Testis (tissue), 3 donors: Measurements from ENCODE around the gene CYB561A3. TPM values are rescaled to one million over a fixed set of nuclear protein-coding genes. Genes with fewer than 3 reads are reported as not detected.

Experiments
- DNase-seq: peaks from one replicate; pipeline ENCODE4 v3.0.0-alpha.2; 2019
- H3K27ac ChIP-seq, 2 donors: fragments of 200-600 bp; sonication (generic); one replicate each; pipeline ENCODE4 v1.5.1; 2019
- H3K27me3 ChIP-seq: fragments of 200-600 bp; sonication (generic); one replicate; pipeline ENCODE4 v1.5.1; 2019
- H3K36me3 ChIP-seq: fragments of 200-600 bp; sonication (generic); one replicate; pipeline ENCODE4 v1.5.1; 2017; ENCODE audit warnings: low read depth; ENCODE audit errors: missing control alignments
- H3K4me1 ChIP-seq: fragments of 200-600 bp; sonication (generic); one replicate; pipeline ENCODE4 v1.5.1; 2019
- H3K4me3 ChIP-seq, 2 donors: fragments of 200-600 bp; sonication (generic); one replicate each; pipeline ENCODE4 v1.5.1; 2017 to 2019
- H3K9me3 ChIP-seq: fragments of 200-600 bp; sonication (generic); one replicate; pipeline ENCODE4 v1.5.1; 2017
- POLR2A ChIP-seq: fragments of 450-650 bp; IDR thresholded peaks from one replicate; pipeline ENCODE4 v1.6.1; 2017; ENCODE audit warnings: antibody characterized with exemption, mild to moderate bottlenecking, moderate library complexity
- WGBS, 2 donors: methylation state at CpG; one replicate each; pipeline ENCODE4 v1.1.5; 2018; 5-methylcytosine and 5-hydroxymethylcytosine counted together
- intact Hi-C: fragments of 100-400 bp; cut with DNase I; formaldehyde crosslinking; loops from one replicate; pipeline ENCODE4 v1.15.1; 2023; ENCODE audit warnings: low total_unique reads
- polyA plus RNA-seq: library from polyadenylated mRNA; stranded (reverse); fragments of 350-450 nt; fragmentation: Illumina TruSeq; extraction: RNeasy Lipid Tissue Mini Kit (QIAGEN cat#74804); gene quantifications from one replicate; pipeline ENCODE4 v1.2.3, GENCODE V29; 2014; ENCODE audit warnings: low read depth, low replicate concordance; ENCODE audit not compliant: insufficient read depth
- total RNA-seq, 2 donors: library from RNA; depleted of rRNA; stranded (reverse); fragments of >200 nt; gene quantifications; one replicate each; pipeline ENCODE4 v1.2.3, GENCODE V29; 2016
- TF ChIP-seq, protein P1 (sequence below), 3 experiments: fragments of 450-650 bp in 2 of 3; fragments of 200-600 bp in 1 of 3; sonication (generic) in 1 of 3; IDR thresholded peaks; one replicate each; pipeline ENCODE4 v1.5.1; 2016 to 2019; ENCODE audit warnings: antibody characterized with exemption in 3 of 3, mild to moderate bottlenecking in 2 of 3, moderate library complexity in 1 of 3

The CYB561A3 gene
- total and polyA plus RNA-seq, 3 donors from 2014 or later = 39.8 to 55.8 (median 41.7) TPM

DNA sequence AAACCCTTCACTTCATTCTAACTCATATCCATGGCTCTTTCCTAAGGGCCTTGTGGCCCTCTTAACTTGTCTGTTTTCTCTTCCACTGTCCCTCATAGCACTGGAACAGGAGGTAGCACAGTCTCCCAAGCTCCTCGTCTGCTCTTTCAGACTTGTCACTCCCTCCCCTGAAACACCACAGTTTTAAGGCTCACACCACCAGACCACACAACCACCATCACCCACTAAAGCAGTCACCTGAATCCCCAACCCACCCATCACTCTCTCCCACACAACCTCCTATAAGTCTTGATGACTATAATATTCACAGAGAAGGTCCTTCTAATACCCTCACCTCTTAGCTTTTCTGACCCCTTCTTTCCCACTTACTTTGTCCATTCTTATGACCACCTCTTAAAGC lies 55.5 kb downstream of the CYB561A3 start:
- H3K27ac ChIP-seq = no peak overlapping the region
- H3K4me1 ChIP-seq = no peaks in the 10 kb centered on the region
- no peak for DNase-seq
- H3K36me3 ChIP-seq = no peaks in the 10 kb centered on the region
- intact Hi-C loops = no loop called here
- no peaks in the 10 kb centered on the region for H3K27me3 ChIP-seq
- H3K9me3 ChIP-seq = no peaks in the 10 kb centered on the region
- no peak overlapping the region for H3K4me3 ChIP-seq
- 82 to 87% methylated on average over 1 of the region's 1 CpG for WGBS, 2 donors
- no peak for TF ChIP-seq POLR2A
- TF ChIP-seq, protein P1, sequence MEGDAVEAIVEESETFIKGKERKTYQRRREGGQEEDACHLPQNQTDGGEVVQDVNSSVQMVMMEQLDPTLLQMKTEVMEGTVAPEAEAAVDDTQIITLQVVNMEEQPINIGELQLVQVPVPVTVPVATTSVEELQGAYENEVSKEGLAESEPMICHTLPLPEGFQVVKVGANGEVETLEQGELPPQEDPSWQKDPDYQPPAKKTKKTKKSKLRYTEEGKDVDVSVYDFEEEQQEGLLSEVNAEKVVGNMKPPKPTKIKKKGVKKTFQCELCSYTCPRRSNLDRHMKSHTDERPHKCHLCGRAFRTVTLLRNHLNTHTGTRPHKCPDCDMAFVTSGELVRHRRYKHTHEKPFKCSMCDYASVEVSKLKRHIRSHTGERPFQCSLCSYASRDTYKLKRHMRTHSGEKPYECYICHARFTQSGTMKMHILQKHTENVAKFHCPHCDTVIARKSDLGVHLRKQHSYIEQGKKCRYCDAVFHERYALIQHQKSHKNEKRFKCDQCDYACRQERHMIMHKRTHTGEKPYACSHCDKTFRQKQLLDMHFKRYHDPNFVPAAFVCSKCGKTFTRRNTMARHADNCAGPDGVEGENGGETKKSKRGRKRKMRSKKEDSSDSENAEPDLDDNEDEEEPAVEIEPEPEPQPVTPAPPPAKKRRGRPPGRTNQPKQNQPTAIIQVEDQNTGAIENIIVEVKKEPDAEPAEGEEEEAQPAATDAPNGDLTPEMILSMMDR (IDR thresholded peaks at IDR 0.05) = no peak

DNA sequence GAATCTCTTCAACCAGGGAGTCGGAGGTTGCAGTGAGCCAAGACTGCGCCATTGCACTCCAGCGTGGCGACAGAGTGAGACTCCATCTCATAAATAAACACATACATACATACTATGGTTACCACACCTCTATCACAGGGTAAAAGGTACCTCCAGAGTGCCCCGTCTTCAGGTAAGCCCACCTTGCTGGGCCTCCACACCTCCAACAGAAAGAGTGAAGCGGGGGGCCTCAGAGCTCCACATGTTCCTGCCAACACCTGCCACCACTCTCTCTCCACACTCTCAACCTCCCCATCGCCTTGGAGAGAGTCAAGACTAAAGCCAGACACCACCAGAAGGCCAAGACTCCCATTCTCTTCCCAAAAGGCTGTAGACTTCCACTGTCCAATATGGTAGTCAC lies 56.3 kb downstream of the CYB561A3 start:
- no peaks in the 10 kb centered on the region for H3K4me1 ChIP-seq
- no peaks in the 10 kb centered on the region for H3K36me3 ChIP-seq
- TF ChIP-seq, protein P1 (IDR thresholded peaks at IDR 0.05) = no peak
- no peak for TF ChIP-seq POLR2A
- DNase-seq = no peak
- WGBS, 2 donors = 97% methylated on average over 7 of the region's 7 CpGs
- H3K9me3 ChIP-seq = no peaks in the 10 kb centered on the region
- H3K27ac ChIP-seq = no peak overlapping the region
- intact Hi-C loops = no loop called here
- H3K27me3 ChIP-seq = no peaks in the 10 kb centered on the region
- H3K4me3 ChIP-seq = no peak overlapping the region

DNA sequence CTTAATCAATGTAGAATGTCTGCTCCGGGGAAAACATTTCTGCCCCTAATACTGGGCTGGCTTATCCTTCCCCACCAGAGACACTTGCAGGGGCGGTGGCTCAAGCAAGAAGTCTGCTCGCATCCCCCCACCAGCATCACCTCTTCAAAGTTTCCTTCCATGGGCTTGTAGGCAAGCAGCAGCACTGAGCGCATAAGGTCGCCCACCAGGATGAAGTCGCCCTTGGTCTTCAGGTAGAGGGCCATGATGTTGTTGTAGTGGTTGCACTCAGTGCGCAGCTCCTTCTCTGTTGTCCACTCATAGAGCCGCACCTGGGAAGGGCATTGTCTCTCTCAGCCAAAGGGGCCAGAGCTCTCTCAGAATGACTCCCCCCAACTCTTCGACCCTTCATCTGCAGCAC lies 58.0 kb downstream of the CYB561A3 start:
- H3K9me3 ChIP-seq = no peaks in the 10 kb centered on the region
- no peak overlapping the region for H3K27ac ChIP-seq
- H3K4me3 ChIP-seq = no peak overlapping the region
- no peaks in the 10 kb centered on the region for H3K27me3 ChIP-seq
- TF ChIP-seq, protein P1 (IDR thresholded peaks at IDR 0.05) = no peak
- no peak for TF ChIP-seq POLR2A
- intact Hi-C loops = no loop called here
- peaks cover 2% of the 10 kb centered on the region for H3K4me1 ChIP-seq
- WGBS, 2 donors = 90 to 96% methylated on average over 5 to 9 of the region's 9 CpGs
- DNase-seq = no peak
- no peaks in the 10 kb centered on the region for H3K36me3 ChIP-seq

DNA sequence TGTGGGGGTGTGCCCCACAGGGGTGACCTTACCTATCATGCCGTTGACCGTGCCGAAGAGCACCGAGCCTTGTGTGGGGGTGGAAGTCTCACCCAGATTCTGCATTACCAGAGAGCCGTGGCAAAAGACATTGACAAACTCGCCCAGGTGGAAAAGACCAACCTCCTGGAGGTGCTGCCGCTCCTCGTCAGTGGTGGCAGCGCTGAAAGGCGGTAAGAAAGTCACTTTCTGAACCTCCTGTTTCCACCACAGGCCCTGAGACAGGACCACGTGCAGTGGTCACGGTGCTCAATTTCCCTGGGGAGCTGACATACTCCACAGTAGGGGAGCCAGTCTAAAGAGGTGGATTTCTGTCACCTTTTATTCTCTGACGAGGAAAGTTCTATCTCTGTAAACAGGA lies 59.1 kb downstream of the CYB561A3 start:
- H3K27me3 ChIP-seq = no peaks in the 10 kb centered on the region
- intact Hi-C loops = no loop called here
- no peak for DNase-seq
- peaks cover 12% of the 10 kb centered on the region for H3K4me1 ChIP-seq
- H3K36me3 ChIP-seq = no peaks in the 10 kb centered on the region
- H3K4me3 ChIP-seq = no peak overlapping the region
- no peaks in the 10 kb centered on the region for H3K9me3 ChIP-seq
- no peak overlapping the region for H3K27ac ChIP-seq
- WGBS, 2 donors = 92 to 96% methylated on average over 11 to 13 of the region's 13 CpGs
- TF ChIP-seq, protein P1 (IDR thresholded peaks at IDR 0.05) = no peak
- TF ChIP-seq POLR2A = no peak

Other genes with a start within 250 kb of the CYB561A3 start
- 10 to 100 TPM; 29.1 to 31.0 TPM for gene VPS37C, start 200.5 kb downstream of the CYB561A3 start, total RNA-seq
- 36.9 TPM for gene VPS37C, start 200.5 kb downstream of the CYB561A3 start, polyA plus RNA-seq
- 1 to 10 TPM in 1 of 2 donors, under 1 TPM in 1; 0.31 to 1.7 TPM for gene PGA3, start 158.4 kb downstream of the CYB561A3 start, total RNA-seq
- gene PGA3, start 158.4 kb downstream of the CYB561A3 start, polyA plus RNA-seq = 1.7 TPM
- under 1 TPM in 1 of 2 donors, not detected in 1; 0.56 TPM for gene PGA4, start 139.5 kb downstream of the CYB561A3 start, total RNA-seq
- 7.2 TPM for gene PGA4, start 139.5 kb downstream of the CYB561A3 start, polyA plus RNA-seq
- under 1 TPM; 0.39 to 0.43 TPM for gene PGA5, start 120.7 kb downstream of the CYB561A3 start, total RNA-seq
- 1.5 TPM for gene PGA5, start 120.7 kb downstream of the CYB561A3 start, polyA plus RNA-seq
- gene VWCE, start 66.6 kb downstream of the CYB561A3 start, total RNA-seq = 10 to 100 TPM; 11.1 TPM
- 6.6 TPM for gene VWCE, start 66.6 kb downstream of the CYB561A3 start, polyA plus RNA-seq
- gene DDB1, start 28.8 kb downstream of the CYB561A3 start, total RNA-seq = 100 to 1,000 TPM; 266 to 333 TPM
- 257 TPM for gene DDB1, start 28.8 kb downstream of the CYB561A3 start, polyA plus RNA-seq
- 100 to 1,000 TPM in 1 of 2 donors, 10 to 100 TPM in 1; 90.1 to 121 TPM for gene TKFC, start 28.7 kb downstream of the CYB561A3 start, total RNA-seq
- gene TKFC, start 28.7 kb downstream of the CYB561A3 start, polyA plus RNA-seq = 159 TPM
- gene TMEM138, start 492 bp upstream of the CYB561A3 start, total RNA-seq = 10 to 100 TPM; 41.8 to 42.1 TPM
- gene TMEM138, start 492 bp upstream of the CYB561A3 start, polyA plus RNA-seq = 61.8 TPM
- 10 to 100 TPM; 19.4 to 25.6 TPM for gene TMEM216, start 30.7 kb upstream of the CYB561A3 start, total RNA-seq
- gene TMEM216, start 30.7 kb upstream of the CYB561A3 start, polyA plus RNA-seq = 29.5 TPM
- 10 to 100 TPM; 84.2 to 86.5 TPM for gene CPSF7, start 68.1 kb upstream of the CYB561A3 start, total RNA-seq
- 107 TPM for gene CPSF7, start 68.1 kb upstream of the CYB561A3 start, polyA plus RNA-seq
- gene SDHAF2, start 68.2 kb upstream of the CYB561A3 start, total RNA-seq = 10 to 100 TPM; 66.2 to 85.4 TPM
- 46.8 TPM for gene SDHAF2, start 68.2 kb upstream of the CYB561A3 start, polyA plus RNA-seq
- 1 to 10 TPM; 4.8 to 6.4 TPM for gene LRRC10B, start 146.9 kb upstream of the CYB561A3 start, total RNA-seq
- gene LRRC10B, start 146.9 kb upstream of the CYB561A3 start, polyA plus RNA-seq = 5.5 TPM
- gene SYT7, start 219.2 kb upstream of the CYB561A3 start, total RNA-seq = 1 to 10 TPM; 8.7 to 9.0 TPM
- 5.9 TPM for gene SYT7, start 219.2 kb upstream of the CYB561A3 start, polyA plus RNA-seq